Keratinocyte (primary cell): ENCODE results near the gene TRMT61B.

Experiments
- EZH2 ChIP-seq: IDR thresholded peaks from one replicate; pipeline ENCODE4 v1.6.1; 2012; ENCODE audit warnings: inconsistent platforms, mild to moderate bottlenecking, low read length, moderate library complexity
- TF ChIP-seq, protein P1 (sequence below), 3 experiments: IDR thresholded peaks in 1 of 3; conservative IDR thresholded peaks in 1 of 3; optimal IDR thresholded peaks in 1 of 3; 2 replicates in 2 of 3; 3 replicates in 1 of 3; pipeline versions ENCODE3 to v1.5.1; 2011; ENCODE audit warnings: low read length in 3 of 3, mild to moderate bottlenecking in 3 of 3, moderate library complexity in 2 of 3, control low read depth in 1 of 3, inconsistent platforms in 1 of 3; ENCODE audit not compliant: insufficient read depth in 2 of 3; ENCODE audit errors: extremely low read depth in 1 of 3

GRCh38 chr2:28801726-28802125, 68.4 kb downstream of the TRMT61B start:
- TF ChIP-seq, protein P1, sequence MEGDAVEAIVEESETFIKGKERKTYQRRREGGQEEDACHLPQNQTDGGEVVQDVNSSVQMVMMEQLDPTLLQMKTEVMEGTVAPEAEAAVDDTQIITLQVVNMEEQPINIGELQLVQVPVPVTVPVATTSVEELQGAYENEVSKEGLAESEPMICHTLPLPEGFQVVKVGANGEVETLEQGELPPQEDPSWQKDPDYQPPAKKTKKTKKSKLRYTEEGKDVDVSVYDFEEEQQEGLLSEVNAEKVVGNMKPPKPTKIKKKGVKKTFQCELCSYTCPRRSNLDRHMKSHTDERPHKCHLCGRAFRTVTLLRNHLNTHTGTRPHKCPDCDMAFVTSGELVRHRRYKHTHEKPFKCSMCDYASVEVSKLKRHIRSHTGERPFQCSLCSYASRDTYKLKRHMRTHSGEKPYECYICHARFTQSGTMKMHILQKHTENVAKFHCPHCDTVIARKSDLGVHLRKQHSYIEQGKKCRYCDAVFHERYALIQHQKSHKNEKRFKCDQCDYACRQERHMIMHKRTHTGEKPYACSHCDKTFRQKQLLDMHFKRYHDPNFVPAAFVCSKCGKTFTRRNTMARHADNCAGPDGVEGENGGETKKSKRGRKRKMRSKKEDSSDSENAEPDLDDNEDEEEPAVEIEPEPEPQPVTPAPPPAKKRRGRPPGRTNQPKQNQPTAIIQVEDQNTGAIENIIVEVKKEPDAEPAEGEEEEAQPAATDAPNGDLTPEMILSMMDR (optimal IDR thresholded peaks at IDR 0.05 in 1 of 3, IDR thresholded peaks at IDR 0.05 in 1 of 3, conservative IDR thresholded peaks at IDR 0.05 in 1 of 3; ENCODE audit: extremely low read depth in 1 of 3, insufficient read depth in 2 of 3, low read length in 3 of 3) = no peak
- no peak for TF ChIP-seq EZH2
